Frontal cortex (tissue), 4 donors: ENCODE data around the gene IL1RAPL1. TPM values are rescaled to one million over a fixed set of nuclear protein-coding genes. Genes with fewer than 3 reads are reported as not detected.

Experiments used
- DNase-seq, 2 donors: peaks; one replicate each; pipeline ENCODE4 v3.0.0; 2012; ENCODE audit warnings: low spot score in 2 of 2
- FAIRE-seq: peaks from 2 replicates; lab custom pipeline; 2012; peaks lifted over from hg19 to GRCh38; lab: Jason Lieb, UNC
- total RNA-seq: library from RNA; depleted of rRNA; stranded (reverse); fragments of >200 nt; gene quantifications from one replicate; pipeline ENCODE4 v1.2.3, GENCODE V29; 2014
- donor health status: control.
- donor health status: control.
- donor health status: control.

The IL1RAPL1 gene
- total RNA-seq, 1 donor from 2014 or later = 14.3 TPM

- no peak for FAIRE-seq
- no peak for DNase-seq
These were observed 966.3 kb downstream of the IL1RAPL1 start for GRCh38 chrX:29553542-29553941.

- DNase-seq = no peak
- FAIRE-seq = no peak
These were observed 968.3 kb downstream of the IL1RAPL1 start for GRCh38 chrX:29555465-29556091.

- DNase-seq (no peak), FAIRE-seq (no peak)
These were observed 972.8 kb downstream of the IL1RAPL1 start for GRCh38 chrX:29560065-29560464.

GRCh38 chrX:29561417-29561816, 974.2 kb downstream of the IL1RAPL1 start:
- DNase-seq = no peak
- no peak for FAIRE-seq

- no peak for FAIRE-seq
- DNase-seq = no peak
These were observed 993.3 kb downstream of the IL1RAPL1 start for GRCh38 chrX:29580560-29580959.

GRCh38 chrX:29581223-29581622, 994.0 kb downstream of the IL1RAPL1 start:
- DNase-seq (no peak), FAIRE-seq (no peak)

- DNase-seq (no peak), FAIRE-seq (no peak)
These were observed 999.9 kb downstream of the IL1RAPL1 start for GRCh38 chrX:29587107-29587506.

GRCh38 chrX:29590921-29591320, 1003.7 kb downstream of the IL1RAPL1 start:
- FAIRE-seq (no peak), DNase-seq (no peak)

- no peak for DNase-seq
- FAIRE-seq = no peak
These were observed 1017.1 kb downstream of the IL1RAPL1 start for GRCh38 chrX:29604381-29604780.

GRCh38 chrX:29617276-29617675, 1030.0 kb downstream of the IL1RAPL1 start:
- DNase-seq = no peak
- no peak for FAIRE-seq

- FAIRE-seq (no peak), DNase-seq (no peak)
These were observed 1030.5 kb downstream of the IL1RAPL1 start for GRCh38 chrX:29617725-29618124.

- FAIRE-seq (no peak), DNase-seq (no peak)
These were observed 1040.6 kb downstream of the IL1RAPL1 start for GRCh38 chrX:29627833-29628232.

GRCh38 chrX:29634516-29634915, 1047.3 kb downstream of the IL1RAPL1 start:
- DNase-seq (no peak), FAIRE-seq (no peak)

- DNase-seq (no peak), FAIRE-seq (no peak)
These were observed 1049.1 kb downstream of the IL1RAPL1 start for GRCh38 chrX:29636331-29636730.

GRCh38 chrX:29640106-29640505, 1052.9 kb downstream of the IL1RAPL1 start:
- FAIRE-seq (no peak), DNase-seq (no peak)

GRCh38 chrX:29641461-29641860, 1054.2 kb downstream of the IL1RAPL1 start:
- FAIRE-seq (no peak), DNase-seq (no peak)

- FAIRE-seq = no peak
- DNase-seq = no peak
These were observed 1055.9 kb downstream of the IL1RAPL1 start for GRCh38 chrX:29643181-29643580.

GRCh38 chrX:29648161-29648560, 1060.9 kb downstream of the IL1RAPL1 start:
- no peak for DNase-seq
- no peak for FAIRE-seq

- FAIRE-seq (no peak), DNase-seq (no peak)
These were observed 1065.2 kb downstream of the IL1RAPL1 start for GRCh38 chrX:29652484-29652883.

- DNase-seq = no peak
- FAIRE-seq = peak; percentile 31
These were observed 1066.5 kb downstream of the IL1RAPL1 start for GRCh38 chrX:29653721-29654120.

GRCh38 chrX:29659911-29660310, 1072.7 kb downstream of the IL1RAPL1 start:
- no peak for DNase-seq
- no peak for FAIRE-seq

GRCh38 chrX:29661290-29661689, 1074.0 kb downstream of the IL1RAPL1 start:
- no peak for FAIRE-seq

More at GRCh38 chrX:29661290-29661689, 1074.0 kb downstream of the IL1RAPL1 start:
- no peak for DNase-seq
